ENCODE data around the gene PAX5. TPM values are rescaled to one million over a fixed set of nuclear protein-coding genes. Genes with fewer than 3 reads are reported as not detected.

Gene PAX5
- total and polyA plus RNA-seq, 2 of the 13 experiments (the other 11 are each of a cell fraction or from before 2014, with no cell fraction given): not detected

GRCh38 chr9:37079370-37080164 is 45.5 kb upstream of the PAX5 start (continued):
- peak; percentile 75; the same call in 1 of the 2 replicates for TF ChIP-seq MED1 (CRISPR knock-in tag; IDR thresholded peaks at IDR 0.05)
- TF ChIP-seq HNRNPL (IDR thresholded peaks at IDR 0.05; ENCODE audit: low read depth, low read length): no peak
- TF ChIP-seq ZFP36 (IDR thresholded peaks at IDR 0.05; ENCODE audit: borderline replicate concordance, low read depth, low read length, partially characterized antibody): no peak
- TF ChIP-seq ZNF749 (CRISPR knock-in tag; IDR thresholded peaks at IDR 0.05; ENCODE audit: borderline replicate concordance): peak; percentile 99
- peak; percentile 99 for TF ChIP-seq ZNF232 (CRISPR knock-in tag; IDR thresholded peaks at IDR 0.05; ENCODE audit: borderline replicate concordance)
- TF ChIP-seq ZNF350 (CRISPR knock-in tag; IDR thresholded peaks at IDR 0.05; ENCODE audit: borderline replicate concordance, low read depth): peak; percentile 73; the same call in 1 of the 2 replicates
- peak; percentile 65 for TF ChIP-seq PRDM15 (CRISPR knock-in tag; IDR thresholded peaks at IDR 0.05)
- peak; percentile 9 for TF ChIP-seq CREB1 (IDR thresholded peaks at IDR 0.05)
- TF ChIP-seq CREB1 (CRISPR knock-in tag; IDR thresholded peaks at IDR 0.05): peak; percentile 80
- peak; percentile 53 for TF ChIP-seq PATZ1 (CRISPR knock-in tag; IDR thresholded peaks at IDR 0.05)
- TF ChIP-seq ARNT2 (CRISPR knock-in tag; IDR thresholded peaks at IDR 0.05; ENCODE audit: low read depth): peak; percentile 100
- no peak for TF ChIP-seq CEBPZ (IDR thresholded peaks at IDR 0.05; ENCODE audit: low read length)
- TF ChIP-seq ZNF441 (CRISPR knock-in tag; IDR thresholded peaks at IDR 0.05; ENCODE audit: borderline replicate concordance): peak; percentile 96
- TF ChIP-seq ZNF205 (CRISPR knock-in tag; IDR thresholded peaks at IDR 0.05): peak; percentile 92
- TF ChIP-seq JDP2 (CRISPR knock-in tag; IDR thresholded peaks at IDR 0.05; ENCODE audit: borderline replicate concordance): peak; percentile 84; the same call in 1 of the 2 replicates
- peak; percentile 99 for TF ChIP-seq RNF2 (conservative IDR thresholded peaks at IDR 0.05; ENCODE audit: low read depth)

Measured in HepG2 (cell line).